Endothelial cell of umbilical vein (primary cell): Measurements from ENCODE around the gene POFUT2. TPM values are rescaled to one million over a fixed set of nuclear protein-coding genes. Genes with fewer than 3 reads are reported as not detected.

Experiments
- BruUV-seq: library from RNA; stranded (reverse); fragments of 400-500 nt; replicated peaks from 2 replicates; lab custom pipeline; 2021; lab: Mats Ljungman, UMichigan
- CTCF ChIA-PET: fragments of 300-600, 350-600 bp; sonication (Branson Sonifier 250); formaldehyde crosslinking; loops from one replicate; lab custom pipeline; 2021; ENCODE audit warnings: antibody characterized with exemption, inconsistent platforms; lab: Charles Lee
- POLR2A ChIA-PET: fragments of 300-600, 350-600 bp; sonication (Branson Sonifier 250); formaldehyde crosslinking; loops from one replicate; lab custom pipeline; 2021; ENCODE audit warnings: antibody characterized with exemption, inconsistent platforms; lab: Charles Lee
- DNase-seq: peaks from one replicate; pipeline ENCODE4 v3.0.0-alpha.2; 2011; ENCODE audit warnings: low read depth, low spot score
- FAIRE-seq: peaks from 2 replicates; lab custom pipeline; 2011; peaks lifted over from hg19 to GRCh38; lab: Jason Lieb, UNC
- H2AFZ ChIP-seq: 2 replicates; pipeline ENCODE4 v1.6.0; 2012; ENCODE audit warnings: low read depth, low read length, control low read depth, inconsistent platforms
- H3K27ac ChIP-seq: 2 replicates; pipeline ENCODE4 v1.5.1; 2011; ENCODE audit warnings: low read depth, mild to moderate bottlenecking, control low read depth, low read length, moderate library complexity; ENCODE audit not compliant: insufficient read depth
- H3K27me3 ChIP-seq, 2 experiments: 2 replicates each; pipeline versions ENCODE4 v1.6.0 to v1.6.1; 2011; ENCODE audit warnings: low read length in 2 of 2, mixed read lengths in 1 of 2; ENCODE audit not compliant: control insufficient read depth in 2 of 2, insufficient read depth in 2 of 2
- H3K36me3 ChIP-seq, 2 experiments: 2 replicates in 1 of 2; 3 replicates in 1 of 2; pipeline ENCODE4 v1.5.1; 2011; ENCODE audit warnings: low read length in 2 of 2, mild to moderate bottlenecking in 1 of 2, moderate library complexity in 1 of 2; ENCODE audit not compliant: control insufficient read depth in 2 of 2, insufficient read depth in 2 of 2; ENCODE audit errors: extremely low read depth in 1 of 2
- H3K4me1 ChIP-seq: 3 replicates; pipeline ENCODE4 v1.5.1; 2011; ENCODE audit warnings: mild to moderate bottlenecking, low read length; ENCODE audit not compliant: control insufficient read depth, insufficient read depth; ENCODE audit errors: extremely low read depth
- H3K4me2 ChIP-seq: 2 replicates; pipeline ENCODE4 v1.6.1; 2011; ENCODE audit warnings: low read length, control low read depth, mixed read lengths; ENCODE audit not compliant: insufficient read depth
- H3K4me3 ChIP-seq, 3 experiments: fragments of 200-600 bp in 1 of 3; sonication (generic), shearing (Covaris generic) in 1 of 3; replicated peaks in 1 of 3; 2 replicates each; pipeline ENCODE4 v1.5.1; 2011 to 2016; ENCODE audit warnings: control low read depth in 3 of 3, low read length in 3 of 3, mild to moderate bottlenecking in 2 of 3, inconsistent platforms in 1 of 3, low read depth in 1 of 3, moderate library complexity in 1 of 3; ENCODE audit not compliant: insufficient read depth in 1 of 3
- H3K79me2 ChIP-seq: 2 replicates; pipeline ENCODE4 v1.6.0; 2012; ENCODE audit warnings: low read length, inconsistent platforms; ENCODE audit not compliant: control insufficient read depth, insufficient read depth
- H3K9ac ChIP-seq: replicated peaks from 2 replicates; pipeline ENCODE3; 2011; ENCODE audit warnings: low read length, control low read depth; ENCODE audit not compliant: insufficient read depth; ENCODE audit errors: extremely low read depth
- H3K9me1 ChIP-seq: replicated peaks from 3 replicates; pipeline ENCODE4 v1.6.0; 2011; ENCODE audit warnings: mild to moderate bottlenecking, low read length; ENCODE audit not compliant: control insufficient read depth, insufficient read depth; ENCODE audit errors: extremely low read depth
- H3K9me3 ChIP-seq: replicated peaks from 2 replicates; pipeline ENCODE4 v1.5.1; 2012; ENCODE audit warnings: low read length, inconsistent platforms; ENCODE audit not compliant: control insufficient read depth, insufficient read depth
- H4K20me1 ChIP-seq: replicated peaks from 2 replicates; pipeline ENCODE3; 2011; ENCODE audit warnings: mild to moderate bottlenecking, low read length; ENCODE audit not compliant: control insufficient read depth, insufficient read depth; ENCODE audit errors: extremely low read depth
- EZH2 ChIP-seq: IDR thresholded peaks from 2 replicates; pipeline ENCODE4 v1.6.1; 2012; ENCODE audit warnings: borderline replicate concordance, low read depth, mild to moderate bottlenecking, moderate library complexity, low read length, inconsistent platforms; ENCODE audit not compliant: severe bottlenecking
- FOS ChIP-seq: IDR thresholded peaks from 2 replicates; pipeline ENCODE4 v1.6.1; 2011; ENCODE audit warnings: mild to moderate bottlenecking, low read length, moderate library complexity, borderline replicate concordance; ENCODE audit not compliant: insufficient read depth
- GATA2 ChIP-seq: IDR thresholded peaks from 2 replicates; pipeline ENCODE4 v1.7.0; 2011; ENCODE audit warnings: low read depth, mild to moderate bottlenecking, moderate library complexity, mixed read lengths, low read length; ENCODE audit not compliant: insufficient read length, insufficient read depth
- JUN ChIP-seq: IDR thresholded peaks from 2 replicates; pipeline ENCODE4 v1.6.1; 2011; ENCODE audit warnings: borderline replicate concordance, low read depth; ENCODE audit not compliant: insufficient read length, insufficient read depth
- MYC ChIP-seq: IDR thresholded peaks from one replicate; pipeline ENCODE4 v1.6.1; 2011; ENCODE audit warnings: mild to moderate bottlenecking, low read depth, low read length
- POLR2A ChIP-seq: IDR thresholded peaks from 2 replicates; pipeline ENCODE4 v1.6.1; 2012; ENCODE audit warnings: low read depth, mild to moderate bottlenecking, control low read depth, low read length
- POLR2AphosphoS5 ChIP-seq: IDR thresholded peaks from 2 replicates; pipeline ENCODE4 v1.6.1; 2012; ENCODE audit warnings: low read depth, mild to moderate bottlenecking, control low read depth, low read length, moderate library complexity; ENCODE audit not compliant: insufficient read depth
- dilution Hi-C: fragments of 300-500 bp; cut with MboI; formaldehyde crosslinking; loops from one replicate; pipeline ENCODE4 v1.15.0; 2019; ENCODE audit warnings: low sequenced_read_pairs; ENCODE audit not compliant: extremely low pct_ligation_motif_present
- intact Hi-C: fragments of 100-400 bp; cut with micrococcal nuclease; formaldehyde crosslinking; loops from one replicate; pipeline ENCODE4 v1.10.0; 2022
- polyA plus RNA-seq, 4 experiments: library from polyadenylated mRNA; depleted of rRNA in 3 of 4; stranded (reverse) in 3 of 4; unstranded in 1 of 4; fragments of >200 nt; gene quantifications; 2 replicates each; pipeline versions ENCODE4 v1.2.1 to v1.2.3, GENCODE V29; 2011 to 2012; ENCODE audit warnings: missing spikeins in 1 of 4
- total RNA-seq: library from RNA; stranded (reverse); gene quantifications from 2 replicates; pipeline ENCODE4 v1.2.3, GENCODE V29; 2021
- TF ChIP-seq, protein P1 (sequence below): IDR thresholded peaks from 2 replicates; pipeline ENCODE4 v1.6.1; 2011; ENCODE audit not compliant: insufficient read depth, insufficient read length
- TF ChIP-seq, protein P2 (sequence below), 2 donors: IDR thresholded peaks; 1 replicate in 1 of 2; 2 replicates in 1 of 2; pipeline ENCODE4 v1.5.1; 2011; ENCODE audit warnings: low read length in 2 of 2, mild to moderate bottlenecking in 2 of 2, moderate library complexity in 2 of 2, control low read depth in 1 of 2, inconsistent platforms in 1 of 2, low read depth in 1 of 2; ENCODE audit not compliant: insufficient read depth in 1 of 2; ENCODE audit errors: extremely low read depth in 1 of 2

POFUT2 gene
- total and polyA plus RNA-seq, 2 donors (not counting 3 experiments of a cell fraction or from before 2014, with no cell fraction given) = 30.7 to 47.5 TPM

DNA sequence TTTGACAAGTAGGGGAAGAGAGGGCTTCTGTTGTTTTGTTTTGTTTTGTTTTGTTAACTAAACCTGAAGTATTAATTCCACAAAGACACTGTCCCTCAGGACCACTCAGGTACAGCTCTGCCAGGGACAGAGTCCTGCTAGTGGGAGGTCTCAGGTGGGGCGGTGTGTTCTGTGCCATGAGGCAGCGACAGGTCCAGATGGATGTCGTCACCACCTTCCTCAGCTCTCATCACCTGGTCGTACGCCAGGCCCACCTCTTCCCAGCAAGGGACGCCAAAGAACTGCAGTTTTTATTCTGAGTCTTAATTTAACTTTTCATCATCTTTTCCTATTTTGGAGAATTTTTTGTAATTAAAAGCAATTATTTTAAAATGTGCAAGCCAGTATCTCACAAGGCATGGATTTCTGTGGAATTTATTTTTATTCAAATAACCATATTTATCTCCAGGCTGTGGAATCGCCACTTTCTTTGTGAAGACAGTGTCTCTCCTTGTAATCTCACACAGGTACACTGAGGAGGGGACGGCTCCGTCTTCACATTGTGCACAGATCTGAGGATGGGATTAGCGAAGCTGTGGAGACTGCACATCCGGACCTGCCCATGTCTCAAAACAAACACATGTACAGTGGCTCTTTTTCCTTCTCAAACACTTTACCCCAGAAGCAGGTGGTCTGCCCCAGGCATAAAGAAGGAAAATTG lies 62.5 kb downstream of the POFUT2 start:
- TF ChIP-seq, protein P1, sequence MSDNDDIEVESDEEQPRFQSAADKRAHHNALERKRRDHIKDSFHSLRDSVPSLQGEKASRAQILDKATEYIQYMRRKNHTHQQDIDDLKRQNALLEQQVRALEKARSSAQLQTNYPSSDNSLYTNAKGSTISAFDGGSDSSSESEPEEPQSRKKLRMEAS = no peak
- TF ChIP-seq POLR2A = no peak
- TF ChIP-seq GATA2 = no peak
- no peak for TF ChIP-seq EZH2
- intact Hi-C loops (no loop called here), dilution Hi-C loops (no loop called here)
- Histone ChIP-seq H3K9ac (no peak overlapping the region), H4K20me1 (no peaks in the 10 kb centered on the region), H3K27me3 (no peaks in the 10 kb centered on the region), H2AFZ (no peak overlapping the region), H3K9me1 (no peaks in the 10 kb centered on the region), H3K27ac (no peak overlapping the region), H3K36me3 (peaks cover 0 to 16% of the 10 kb centered on the region in 2 experiments), H3K4me2 (no peak overlapping the region), H3K4me1 (no peaks in the 10 kb centered on the region), H3K9me3 (no peaks in the 10 kb centered on the region), H3K79me2 (no peaks in the 10 kb centered on the region), H3K4me3 (no peak overlapping the region)
- ChIA-PET CTCF (no interaction called here), POLR2A (no interaction called here)
- FAIRE-seq = no peak
- DNase-seq = no peak
- no TSS peak for BruUV-seq

DNA sequence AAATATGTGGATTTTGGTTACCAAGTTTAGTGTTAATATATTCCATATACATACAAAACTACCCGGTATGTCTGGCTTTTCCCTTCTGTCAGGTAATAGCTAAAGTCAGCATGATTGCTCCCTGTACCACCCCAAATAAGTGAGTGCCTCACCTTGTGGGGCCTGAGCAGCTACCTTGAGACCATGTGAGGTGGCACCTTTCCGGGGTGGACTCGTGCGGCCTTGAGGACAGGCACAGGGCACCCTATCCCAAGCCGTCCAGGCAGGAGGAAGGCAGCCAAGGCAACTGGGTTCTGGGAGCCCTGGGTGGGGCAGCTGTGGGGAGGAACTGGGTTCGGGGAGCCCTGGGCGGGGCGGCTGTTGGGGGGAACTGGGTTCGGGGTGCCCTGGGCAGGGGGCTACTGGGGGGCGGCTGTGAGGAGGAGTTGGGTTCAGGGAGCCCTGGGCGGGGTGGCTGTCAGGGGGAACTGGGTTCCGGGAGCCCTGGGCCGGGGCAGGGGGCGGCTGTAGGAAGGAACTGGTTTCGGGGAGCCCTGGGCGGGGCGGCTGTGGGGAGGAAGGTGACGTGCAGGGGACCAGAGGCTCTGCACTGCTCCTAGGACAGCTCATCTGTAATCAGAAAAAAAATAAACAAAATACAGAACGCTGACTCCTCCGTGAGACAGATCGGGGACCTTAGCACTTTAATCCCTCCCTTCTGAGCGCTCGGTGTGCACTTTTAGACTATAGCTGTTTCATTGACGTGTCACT lies 63.3 kb downstream of the POFUT2 start:
- no peak for FAIRE-seq
- Histone ChIP-seq H3K4me2 (no peak overlapping the region), H2AFZ (no peak overlapping the region), H3K79me2 (no peaks in the 10 kb centered on the region), H3K9ac (no peak overlapping the region), H3K4me3 (no peak overlapping the region), H3K27me3 (no peaks in the 10 kb centered on the region), H4K20me1 (no peaks in the 10 kb centered on the region), H3K9me1 (no peaks in the 10 kb centered on the region), H3K27ac (no peak overlapping the region), H3K9me3 (no peaks in the 10 kb centered on the region), H3K4me1 (no peaks in the 10 kb centered on the region), H3K36me3 (peaks cover 0 to 16% of the 10 kb centered on the region in 2 experiments)
- CTCF ChIA-PET = no interaction called here
- POLR2A ChIA-PET = no interaction called here
- DNase-seq = no peak
- dilution Hi-C loops (no loop called here), intact Hi-C loops (no loop called here)
- BruUV-seq = no TSS peak
- no peak for TF ChIP-seq MYC
- no peak for TF ChIP-seq JUN
- no peak for TF ChIP-seq EZH2
- no peak for TF ChIP-seq GATA2
- no peak for TF ChIP-seq POLR2A
- no peak for TF ChIP-seq POLR2AphosphoS5
- TF ChIP-seq, protein P1 = no peak
- no peak for TF ChIP-seq FOS
- TF ChIP-seq, protein P2, sequence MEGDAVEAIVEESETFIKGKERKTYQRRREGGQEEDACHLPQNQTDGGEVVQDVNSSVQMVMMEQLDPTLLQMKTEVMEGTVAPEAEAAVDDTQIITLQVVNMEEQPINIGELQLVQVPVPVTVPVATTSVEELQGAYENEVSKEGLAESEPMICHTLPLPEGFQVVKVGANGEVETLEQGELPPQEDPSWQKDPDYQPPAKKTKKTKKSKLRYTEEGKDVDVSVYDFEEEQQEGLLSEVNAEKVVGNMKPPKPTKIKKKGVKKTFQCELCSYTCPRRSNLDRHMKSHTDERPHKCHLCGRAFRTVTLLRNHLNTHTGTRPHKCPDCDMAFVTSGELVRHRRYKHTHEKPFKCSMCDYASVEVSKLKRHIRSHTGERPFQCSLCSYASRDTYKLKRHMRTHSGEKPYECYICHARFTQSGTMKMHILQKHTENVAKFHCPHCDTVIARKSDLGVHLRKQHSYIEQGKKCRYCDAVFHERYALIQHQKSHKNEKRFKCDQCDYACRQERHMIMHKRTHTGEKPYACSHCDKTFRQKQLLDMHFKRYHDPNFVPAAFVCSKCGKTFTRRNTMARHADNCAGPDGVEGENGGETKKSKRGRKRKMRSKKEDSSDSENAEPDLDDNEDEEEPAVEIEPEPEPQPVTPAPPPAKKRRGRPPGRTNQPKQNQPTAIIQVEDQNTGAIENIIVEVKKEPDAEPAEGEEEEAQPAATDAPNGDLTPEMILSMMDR (IDR thresholded peaks at IDR 0.05; ENCODE audit: extremely low read depth in 1 of 2, insufficient read depth in 1 of 2, low read depth in 1 of 2, low read length in 2 of 2) = no peak
